ENCODE measurements around the gene ROPN1L. TPM values are rescaled to one million over a fixed set of nuclear protein-coding genes. Genes with fewer than 3 reads are reported as not detected.

Gene ROPN1L
- total and polyA plus RNA-seq, 2 of the 13 experiments (the other 11 are each of a cell fraction or from before 2014, with no cell fraction given) = not detected

- TF ChIP-seq NFAT5 (CRISPR knock-in tag; IDR thresholded peaks at IDR 0.05) (no peak), ZNF747 (CRISPR knock-in tag; IDR thresholded peaks at IDR 0.05; ENCODE audit: borderline replicate concordance) (no peak), HMGXB4 (CRISPR knock-in tag; IDR thresholded peaks at IDR 0.05; ENCODE audit: borderline replicate concordance in 1 of 2, low read depth in 1 of 2) (no peak), ZNF547 (CRISPR knock-in tag; IDR thresholded peaks at IDR 0.05) (no peak), GABPA (IDR thresholded peaks at IDR 0.05; ENCODE audit: low read depth, low read length) (no peak), GABPA (CRISPR knock-in tag; IDR thresholded peaks at IDR 0.05; ENCODE audit: low read depth) (no peak), NFRKB (IDR thresholded peaks at IDR 0.05) (no peak), ETV6 (CRISPR knock-in tag; conservative IDR thresholded peaks at IDR 0.05) (no peak)
Observed at GRCh38 chr5:10461041-10461440, 19.4 kb downstream of the ROPN1L start (continued).
